ENCODE results near the gene AKT3.

DNA sequence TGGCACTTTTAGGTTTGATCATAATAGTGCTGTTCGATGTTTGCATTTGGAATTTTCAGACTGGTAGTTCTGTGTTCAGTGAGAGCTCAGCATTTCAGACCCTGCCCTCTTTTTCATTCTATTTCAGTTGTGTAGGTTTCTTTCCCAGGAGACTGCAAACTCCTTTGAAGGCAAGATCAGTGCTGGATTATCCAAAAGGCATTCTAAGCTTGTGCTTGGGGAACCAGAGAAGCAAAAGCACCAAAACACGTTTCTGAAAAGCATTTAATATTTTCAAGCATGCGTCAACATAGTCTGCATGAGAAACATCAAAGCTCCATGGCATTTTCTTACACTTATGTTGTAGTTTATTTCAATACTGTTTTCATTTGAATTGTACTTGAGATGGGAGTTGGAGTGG is 302.2 kb downstream of the AKT3 start:
- TF ChIP-seq, protein P1, sequence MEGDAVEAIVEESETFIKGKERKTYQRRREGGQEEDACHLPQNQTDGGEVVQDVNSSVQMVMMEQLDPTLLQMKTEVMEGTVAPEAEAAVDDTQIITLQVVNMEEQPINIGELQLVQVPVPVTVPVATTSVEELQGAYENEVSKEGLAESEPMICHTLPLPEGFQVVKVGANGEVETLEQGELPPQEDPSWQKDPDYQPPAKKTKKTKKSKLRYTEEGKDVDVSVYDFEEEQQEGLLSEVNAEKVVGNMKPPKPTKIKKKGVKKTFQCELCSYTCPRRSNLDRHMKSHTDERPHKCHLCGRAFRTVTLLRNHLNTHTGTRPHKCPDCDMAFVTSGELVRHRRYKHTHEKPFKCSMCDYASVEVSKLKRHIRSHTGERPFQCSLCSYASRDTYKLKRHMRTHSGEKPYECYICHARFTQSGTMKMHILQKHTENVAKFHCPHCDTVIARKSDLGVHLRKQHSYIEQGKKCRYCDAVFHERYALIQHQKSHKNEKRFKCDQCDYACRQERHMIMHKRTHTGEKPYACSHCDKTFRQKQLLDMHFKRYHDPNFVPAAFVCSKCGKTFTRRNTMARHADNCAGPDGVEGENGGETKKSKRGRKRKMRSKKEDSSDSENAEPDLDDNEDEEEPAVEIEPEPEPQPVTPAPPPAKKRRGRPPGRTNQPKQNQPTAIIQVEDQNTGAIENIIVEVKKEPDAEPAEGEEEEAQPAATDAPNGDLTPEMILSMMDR (IDR thresholded peaks at IDR 0.05), result no peak
- TF ChIP-seq POLR2AphosphoS5 (IDR thresholded peaks at IDR 0.05), result no peak

All from suprapubic skin (tissue), 3 donors.